IMR-90 (cell line): Measurements from ENCODE around the gene ARHGAP32. TPM values are rescaled to one million over a fixed set of nuclear protein-coding genes. Genes with fewer than 3 reads are reported as not detected.
A peak's percentile ranks its signal among the peaks of the same experiment; 100 is the strongest.

Experiments
- ATAC-seq: fragments of 200-7000 bp; cut with Tn5 transposase; 2 replicates; pipeline ENCODE4 v1.9.1; 2020; ENCODE audit warnings: low read depth, mild to moderate bottlenecking, moderate library complexity
- BruUV-seq: library from RNA; stranded (reverse); fragments of 400-500 nt; replicated peaks from 2 replicates; lab custom pipeline; 2021; lab: Mats Ljungman, UMichigan
- CTCF ChIA-PET: fragments of 300-600 bp; formaldehyde crosslinking; extraction: SDS; loops from one replicate; lab custom pipeline; 2021; ENCODE audit warnings: antibody characterized with exemption; lab: Yijun Ruan, JAX
- POLR2A ChIA-PET: fragments of 300-600 bp; sonication (Branson Sonifier 250); formaldehyde crosslinking; loops from one replicate; lab custom pipeline; 2022; ENCODE audit warnings: antibody characterized with exemption; ENCODE audit not compliant: unreplicated experiment; lab: Charles Lee
- DNase-seq: peaks from one replicate; pipeline ENCODE4 v3.0.0; 2013
- H2AFZ ChIP-seq: replicated peaks from 2 replicates; pipeline ENCODE3; 2013; ENCODE audit warnings: low read length, mild to moderate bottlenecking; ENCODE audit not compliant: poor library complexity
- H2AK5ac ChIP-seq: 2 replicates; pipeline ENCODE4 v1.6.1; 2013; ENCODE audit warnings: low read depth, low read length, inconsistent platforms
- H2AK9ac ChIP-seq: replicated peaks from 2 replicates; pipeline ENCODE3; 2013; ENCODE audit warnings: mild to moderate bottlenecking, low read depth, low read length, moderate library complexity; ENCODE audit not compliant: poor library complexity
- H2BK120ac ChIP-seq: 2 replicates; pipeline ENCODE4 v1.6.1; 2013; ENCODE audit warnings: low read depth, low read length, inconsistent platforms
- H2BK15ac ChIP-seq: 3 replicates; pipeline ENCODE4 v1.6.1; 2013; ENCODE audit warnings: low read depth, low read length, inconsistent platforms
- H2BK20ac ChIP-seq: 2 replicates; pipeline ENCODE4 v1.6.1; 2013; ENCODE audit warnings: low read depth, mild to moderate bottlenecking, inconsistent platforms, low read length, moderate library complexity
- H2BK5ac ChIP-seq: 2 replicates; pipeline ENCODE4 v1.6.1; 2013; ENCODE audit warnings: mild to moderate bottlenecking, low read depth, low read length, inconsistent platforms; ENCODE audit not compliant: poor library complexity, severe bottlenecking
- H3K14ac ChIP-seq: replicated peaks from 2 replicates; pipeline ENCODE4 v1.6.1; 2013; ENCODE audit warnings: low read depth, low read length, inconsistent platforms
- H3K18ac ChIP-seq: 2 replicates; pipeline ENCODE4 v1.6.1; 2013; ENCODE audit warnings: low read depth, low read length, control low read depth
- H3K23ac ChIP-seq: 2 replicates; pipeline ENCODE4 v1.6.1; 2013; ENCODE audit warnings: low read depth, low read length, inconsistent platforms
- H3K27ac ChIP-seq: 2 replicates; pipeline ENCODE4 v1.5.1; 2013; ENCODE audit warnings: mild to moderate bottlenecking, control low read depth, low read length; ENCODE audit not compliant: insufficient read depth
- H3K27me3 ChIP-seq: 2 replicates; pipeline ENCODE4 v1.6.1; 2013; ENCODE audit warnings: low read length; ENCODE audit not compliant: control insufficient read depth, insufficient read depth
- H3K36me3 ChIP-seq: 2 replicates; pipeline ENCODE4 v1.6.1; 2013; ENCODE audit warnings: low read length, mixed read lengths; ENCODE audit not compliant: control insufficient read depth, insufficient read depth
- H3K4ac ChIP-seq: 2 replicates; pipeline ENCODE4 v1.6.1; 2013; ENCODE audit warnings: low read depth, low read length, inconsistent platforms
- H3K4me1 ChIP-seq: 2 replicates; pipeline ENCODE4 v1.6.1; 2013; ENCODE audit warnings: low read length, mixed read lengths; ENCODE audit not compliant: control insufficient read depth, insufficient read depth
- H3K4me2 ChIP-seq: 2 replicates; pipeline ENCODE4 v1.6.1; 2013; ENCODE audit warnings: low read depth, mild to moderate bottlenecking, control low read depth, low read length, moderate library complexity
- H3K4me3 ChIP-seq: 2 replicates; pipeline ENCODE4 v1.5.1; 2013; ENCODE audit warnings: low read depth, mild to moderate bottlenecking, control low read depth, low read length, moderate library complexity; ENCODE audit not compliant: insufficient read depth
- H3K56ac ChIP-seq: 2 replicates; pipeline ENCODE4 v1.6.1; 2013; ENCODE audit warnings: low read length, inconsistent platforms; ENCODE audit not compliant: insufficient read depth; ENCODE audit errors: extremely low read depth
- H3K79me1 ChIP-seq, 2 experiments: 2 replicates each; pipeline ENCODE4 v1.6.1; 2013; ENCODE audit warnings: low read length in 2 of 2, inconsistent platforms in 1 of 2, low read depth in 1 of 2
- H3K9ac ChIP-seq: 2 replicates; pipeline ENCODE4 v1.6.1; 2013; ENCODE audit warnings: low read depth, low read length, control low read depth
- H3K9me1 ChIP-seq: 2 replicates; pipeline ENCODE4 v1.6.1; 2013; ENCODE audit warnings: low read length, inconsistent platforms; ENCODE audit not compliant: insufficient read depth
- H3K9me3 ChIP-seq: 2 replicates; pipeline ENCODE4 v1.6.1; 2013; ENCODE audit warnings: low read length; ENCODE audit not compliant: control insufficient read depth, insufficient read depth
- H4K20me1 ChIP-seq: 2 replicates; pipeline ENCODE4 v1.6.1; 2013; ENCODE audit warnings: low read length, inconsistent platforms; ENCODE audit not compliant: insufficient read depth
- H4K5ac ChIP-seq: 2 replicates; pipeline ENCODE4 v1.6.1; 2013; ENCODE audit warnings: mild to moderate bottlenecking, low read depth, low read length, control low read depth
- H4K8ac ChIP-seq, 2 experiments: 2 replicates each; pipeline ENCODE4 v1.6.1; 2013; ENCODE audit warnings: low read depth in 2 of 2, low read length in 2 of 2, control low read depth in 1 of 2, inconsistent platforms in 1 of 2
- H4K91ac ChIP-seq: 2 replicates; pipeline ENCODE4 v1.6.1; 2013; ENCODE audit warnings: low read depth, low read length, inconsistent platforms; ENCODE audit not compliant: insufficient read depth
- BHLHE40 ChIP-seq: fragments of 150-350 bp; IDR thresholded peaks from 2 replicates; pipeline ENCODE4 v1.6.1; 2016; ENCODE audit warnings: mild to moderate bottlenecking, low read depth, low read length
- CEBPB ChIP-seq: IDR thresholded peaks from 2 replicates; pipeline ENCODE4 v1.6.1; 2012; ENCODE audit warnings: low read depth, low read length, improper control_type of control experiment
- CHD1 ChIP-seq: IDR thresholded peaks from 2 replicates; pipeline ENCODE4 v1.6.1; 2012; ENCODE audit warnings: low read depth, low read length, improper control_type of control experiment
- FOS ChIP-seq: fragments of 150-350 bp; IDR thresholded peaks from 2 replicates; pipeline ENCODE4 v1.6.1; 2016; ENCODE audit warnings: low read depth, low read length
- MAFK ChIP-seq: IDR thresholded peaks from 2 replicates; pipeline ENCODE4 v1.6.1; 2012; ENCODE audit warnings: low read depth, low read length, improper control_type of control experiment
- MXI1 ChIP-seq: IDR thresholded peaks from 2 replicates; pipeline ENCODE4 v1.6.1; 2012; ENCODE audit warnings: low read depth, mild to moderate bottlenecking, low read length, moderate library complexity, borderline replicate concordance
- NFE2L2 ChIP-seq: fragments of 150-350 bp; IDR thresholded peaks from 2 replicates; pipeline ENCODE4 v1.6.1; 2016; ENCODE audit warnings: low read depth, mild to moderate bottlenecking, low read length
- POLR2A ChIP-seq: IDR thresholded peaks from 2 replicates; pipeline ENCODE4 v1.6.1; 2012; ENCODE audit warnings: mild to moderate bottlenecking, low read depth, low read length
- RAD21 ChIP-seq: IDR thresholded peaks from 2 replicates; pipeline ENCODE4 v1.6.1; 2012; ENCODE audit warnings: low read length, improper control_type of control experiment
- RCOR1 ChIP-seq: IDR thresholded peaks from 2 replicates; pipeline ENCODE4 v1.6.1; 2012; ENCODE audit warnings: mild to moderate bottlenecking, low read length, improper control_type of control experiment; ENCODE audit not compliant: insufficient replicate concordance
- SMC3 ChIP-seq: fragments of 150-350 bp; IDR thresholded peaks from 2 replicates; pipeline ENCODE4 v1.6.1; 2016; ENCODE audit warnings: low read depth, mild to moderate bottlenecking, antibody characterized with exemption, low read length, moderate library complexity
- WGBS, 2 experiments: methylation state at CpG; one replicate each; pipeline versions ENCODE4 v1.1.5 to v1.1.7; 2013; ENCODE audit warnings: missing lambda C conversion rate in 2 of 2; ENCODE audit not compliant: insufficient read length in 1 of 2; ENCODE audit errors: extremely low coverage in 2 of 2; 5-methylcytosine and 5-hydroxymethylcytosine counted together
- dilution Hi-C: fragments of 300-500 bp; cut with HindIII; formaldehyde crosslinking; loops from one replicate; pipeline ENCODE4 v1.14.3; 2018; ENCODE audit warnings: low sequenced_read_pairs; ENCODE audit not compliant: unreplicated experiment
- in situ Hi-C: fragments of 300-500 bp; cut with MboI; formaldehyde crosslinking; loops from 3 replicates; pipeline ENCODE4 v1.14.3; 2019; ENCODE audit warnings: low sequenced_read_pairs, inconsistent platforms, mixed read lengths
- intact Hi-C: fragments of 100-400 bp; cut with micrococcal nuclease; formaldehyde crosslinking; loops from 2 replicates; pipeline ENCODE4 v1.10.0; 2022
- polyA plus RNA-seq, 3 experiments: library from polyadenylated mRNA; depleted of rRNA; stranded (reverse); fragments of >200 nt; gene quantifications; 2 replicates each; pipeline ENCODE4 v1.2.3, GENCODE V29; 2012; ENCODE audit warnings: low replicate concordance in 1 of 3
- total RNA-seq: library from RNA; depleted of rRNA; stranded (reverse); fragments of >200 nt; gene quantifications from 2 replicates; pipeline ENCODE4 v1.2.3, GENCODE V29; 2012
- TF ChIP-seq, protein P1 (sequence below): conservative IDR thresholded peaks from 2 replicates; pipeline ENCODE4 v1.5.1; 2012; ENCODE audit warnings: mild to moderate bottlenecking, low read depth, low read length, improper control_type of control experiment
- TF ChIP-seq, protein P2 (sequence below): fragments of 150-350 bp; IDR thresholded peaks from 2 replicates; pipeline ENCODE4 v1.6.1; 2017; ENCODE audit warnings: mild to moderate bottlenecking, antibody characterized with exemption, low read length, low read depth

ARHGAP32 gene
- total and polyA plus RNA-seq, 2 of the 4 experiments (the other 2 are of a cell fraction): 4.1 to 8.4 TPM

DNA sequence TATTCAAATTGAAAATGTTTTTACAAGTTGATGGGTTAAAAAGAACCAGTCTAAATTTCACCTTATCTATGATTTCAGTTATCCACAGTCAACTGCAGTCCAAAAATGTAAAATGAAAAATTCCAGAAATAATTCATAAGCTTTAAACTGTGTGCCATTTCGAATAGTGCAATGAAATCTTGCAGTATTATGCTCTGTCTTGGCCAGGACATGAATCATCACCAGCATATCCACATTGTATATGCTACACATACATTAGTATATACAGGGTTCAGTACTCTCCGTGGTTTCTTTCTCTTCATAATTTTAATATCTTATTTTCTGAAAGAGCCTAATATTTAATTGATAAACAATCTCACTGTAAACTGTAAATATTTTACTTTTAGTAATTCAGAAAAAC, 45.9 kb downstream of the ARHGAP32 start:
- no peak overlapping the region for H4K91ac ChIP-seq
- H3K4ac ChIP-seq: no peak overlapping the region
- no peak overlapping the region for H4K8ac ChIP-seq
- H3K9ac ChIP-seq: no peak overlapping the region
- no TSS peak for BruUV-seq
- no peak overlapping the region for H2AK9ac ChIP-seq
- POLR2A ChIA-PET: no interaction called here
- intact Hi-C loops (no loop called here), in situ Hi-C loops (no loop called here), dilution Hi-C loops (no loop called here)
- DNase-seq (peak; percentile 64), ATAC-seq (peak; percentile 55)
- TF ChIP-seq RCOR1: no peak
- no peak for TF ChIP-seq MAFK
- TF ChIP-seq, protein P1, sequence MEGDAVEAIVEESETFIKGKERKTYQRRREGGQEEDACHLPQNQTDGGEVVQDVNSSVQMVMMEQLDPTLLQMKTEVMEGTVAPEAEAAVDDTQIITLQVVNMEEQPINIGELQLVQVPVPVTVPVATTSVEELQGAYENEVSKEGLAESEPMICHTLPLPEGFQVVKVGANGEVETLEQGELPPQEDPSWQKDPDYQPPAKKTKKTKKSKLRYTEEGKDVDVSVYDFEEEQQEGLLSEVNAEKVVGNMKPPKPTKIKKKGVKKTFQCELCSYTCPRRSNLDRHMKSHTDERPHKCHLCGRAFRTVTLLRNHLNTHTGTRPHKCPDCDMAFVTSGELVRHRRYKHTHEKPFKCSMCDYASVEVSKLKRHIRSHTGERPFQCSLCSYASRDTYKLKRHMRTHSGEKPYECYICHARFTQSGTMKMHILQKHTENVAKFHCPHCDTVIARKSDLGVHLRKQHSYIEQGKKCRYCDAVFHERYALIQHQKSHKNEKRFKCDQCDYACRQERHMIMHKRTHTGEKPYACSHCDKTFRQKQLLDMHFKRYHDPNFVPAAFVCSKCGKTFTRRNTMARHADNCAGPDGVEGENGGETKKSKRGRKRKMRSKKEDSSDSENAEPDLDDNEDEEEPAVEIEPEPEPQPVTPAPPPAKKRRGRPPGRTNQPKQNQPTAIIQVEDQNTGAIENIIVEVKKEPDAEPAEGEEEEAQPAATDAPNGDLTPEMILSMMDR: no peak
- no peak for TF ChIP-seq CEBPB
- TF ChIP-seq MXI1: no peak
- no peak for TF ChIP-seq SMC3
- TF ChIP-seq CHD1: no peak
- no peak for TF ChIP-seq FOS
- TF ChIP-seq, protein P2, sequence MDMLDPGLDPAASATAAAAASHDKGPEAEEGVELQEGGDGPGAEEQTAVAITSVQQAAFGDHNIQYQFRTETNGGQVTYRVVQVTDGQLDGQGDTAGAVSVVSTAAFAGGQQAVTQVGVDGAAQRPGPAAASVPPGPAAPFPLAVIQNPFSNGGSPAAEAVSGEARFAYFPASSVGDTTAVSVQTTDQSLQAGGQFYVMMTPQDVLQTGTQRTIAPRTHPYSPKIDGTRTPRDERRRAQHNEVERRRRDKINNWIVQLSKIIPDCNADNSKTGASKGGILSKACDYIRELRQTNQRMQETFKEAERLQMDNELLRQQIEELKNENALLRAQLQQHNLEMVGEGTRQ: no peak
- no peak for TF ChIP-seq POLR2A
- TF ChIP-seq NFE2L2: no peak
- no peak for TF ChIP-seq RAD21
- TF ChIP-seq BHLHE40: no peak
- H3K56ac ChIP-seq: no peak overlapping the region
- H3K27ac ChIP-seq: no peak overlapping the region
- H4K20me1 ChIP-seq: no peaks in the 10 kb centered on the region
- H3K27me3 ChIP-seq: no peaks in the 10 kb centered on the region
- peak overlapping the region; percentile 48; the same call in 1 of the 2 replicates for H3K4me2 ChIP-seq
- H3K4me1 ChIP-seq: no peaks in the 10 kb centered on the region
- no peak overlapping the region for H2BK120ac ChIP-seq
- WGBS, 2 experiments: no CpG with 5 or more reads among the region's 2 CpGs
- peaks cover 0 to 10% of the 10 kb centered on the region in 2 experiments; a peak in 1 of 4 replicates for H3K79me1 ChIP-seq
- no peak overlapping the region for H3K14ac ChIP-seq
- H3K36me3 ChIP-seq: no peaks in the 10 kb centered on the region
- no peak overlapping the region for H3K23ac ChIP-seq
- H3K4me3 ChIP-seq: no peak overlapping the region
- no peak overlapping the region for H3K18ac ChIP-seq
- H2BK20ac ChIP-seq: no peak overlapping the region
- peak overlapping the region; percentile 25 for H2BK5ac ChIP-seq
- CTCF ChIA-PET: no interaction called here
- no peak overlapping the region for H2AFZ ChIP-seq
- H3K9me1 ChIP-seq: no peaks in the 10 kb centered on the region
- peaks cover 6% of the 10 kb centered on the region for H3K9me3 ChIP-seq
- no peak overlapping the region for H2AK5ac ChIP-seq
- no peak overlapping the region for H2BK15ac ChIP-seq
- no peak overlapping the region for H4K5ac ChIP-seq
